ENCODE data around the gene PURB. TPM values are rescaled to one million over a fixed set of nuclear protein-coding genes. Genes with fewer than 3 reads are reported as not detected.

PURB gene
- total and polyA plus RNA-seq, 2 experiments from 2014 or later, result 3.1 to 27.1 TPM

GRCh38 chr7:44854644-44855364 lies 30.5 kb downstream of the PURB start:
- ATAC-seq (no peak), DNase-seq (ENCODE audit: low spot score) (no peak)
- no peak overlapping the region for H3K4me2 ChIP-seq
- no peaks in the 10 kb centered on the region for H3K27me3 ChIP-seq (ENCODE audit: insufficient read depth)
- H3F3A ChIP-seq (replicated peaks; ENCODE audit: low read depth), result no peaks in the 10 kb centered on the region
- H4K20me1 ChIP-seq (replicated peaks; ENCODE audit: insufficient read depth), result no peaks in the 10 kb centered on the region
- no peak overlapping the region for H2AFZ ChIP-seq
- H3K79me2 ChIP-seq (replicated peaks; ENCODE audit: insufficient read depth), result no peaks in the 10 kb centered on the region
- no peak overlapping the region for H3K4me3 ChIP-seq
- no peak overlapping the region for H3K4me3 Mint-ChIP-seq
- H3K36me3 ChIP-seq (ENCODE audit: insufficient read depth), result no peaks in the 10 kb centered on the region
- H3K4me1 Mint-ChIP-seq, result no peaks in the 10 kb centered on the region; the same call in 2 of the 3 replicates
- no peaks in the 10 kb centered on the region for H3K36me3 Mint-ChIP-seq (ENCODE audit: low read depth)
- H3K4me1 ChIP-seq (ENCODE audit: insufficient read depth), result no peaks in the 10 kb centered on the region
- peaks cover 3% of the 10 kb centered on the region for H3K27me3 Mint-ChIP-seq (ENCODE audit: insufficient read depth, low read depth, poor library complexity)
- H3K27ac Mint-ChIP-seq, result no peak overlapping the region
- H3K9me3 Mint-ChIP-seq, result no peaks in the 10 kb centered on the region; the same call in 2 of the 3 replicates
- H3K27ac ChIP-seq (ENCODE audit: low read depth), result no peak overlapping the region
- TF ChIP-seq ZNF331 (CRISPR knock-in tag; IDR thresholded peaks at IDR 0.05; ENCODE audit: low read depth), result no peak
- no peak for TF ChIP-seq EZH2 (IDR thresholded peaks at IDR 0.05; ENCODE audit: low read depth, unreplicated experiment)
- no peaks in the 10 kb centered on the region for H3K9me2 ChIP-seq (ENCODE audit: insufficient read depth)

GRCh38 chr7:44853391-44853790 lies 31.9 kb downstream of the PURB start:
- Histone ChIP-seq H3K4me3 (no peak overlapping the region), H3K4me2 (no peak overlapping the region), H2AFZ (no peak overlapping the region), H3K79me2 (replicated peaks; ENCODE audit: insufficient read depth) (peaks cover 6% of the 10 kb centered on the region; the same call in 1 of the 2 replicates), H3K9me2 (ENCODE audit: insufficient read depth) (no peaks in the 10 kb centered on the region), H3K27me3 (ENCODE audit: insufficient read depth) (no peaks in the 10 kb centered on the region), H3K36me3 (ENCODE audit: insufficient read depth) (no peaks in the 10 kb centered on the region), H3K4me1 (ENCODE audit: insufficient read depth) (no peaks in the 10 kb centered on the region), H3K27ac (ENCODE audit: low read depth) (no peak overlapping the region), H4K20me1 (replicated peaks; ENCODE audit: insufficient read depth) (no peaks in the 10 kb centered on the region), H3F3A (replicated peaks; ENCODE audit: low read depth) (0 out of 2 replicates have a peak, but pooled peaks cover 4% of the 10 kb centered on the region)
- H3K27me3 Mint-ChIP-seq (ENCODE audit: insufficient read depth, low read depth, poor library complexity), result peaks cover 5% of the 10 kb centered on the region
- ATAC-seq (no peak), DNase-seq (ENCODE audit: low spot score) (no peak)
- H3K4me3 Mint-ChIP-seq, result no peak overlapping the region
- TF ChIP-seq EZH2 (IDR thresholded peaks at IDR 0.05; ENCODE audit: low read depth, unreplicated experiment) (no peak), CTCF (conservative IDR thresholded peaks at IDR 0.05; ENCODE audit: low read depth in 2 of 2) (no peak), ZNF331 (CRISPR knock-in tag; IDR thresholded peaks at IDR 0.05; ENCODE audit: low read depth) (no peak), EZH2phosphoT487 (IDR thresholded peaks at IDR 0.05; ENCODE audit: unreplicated experiment) (no peak), ZNF114 (CRISPR knock-in tag; IDR thresholded peaks at IDR 0.05) (no peak), NANOG (IDR thresholded peaks at IDR 0.05; ENCODE audit: borderline replicate concordance) (no peak), ZNF462 (CRISPR knock-in tag; IDR thresholded peaks at IDR 0.05) (no peak), JUNB (IDR thresholded peaks at IDR 0.05; ENCODE audit: unreplicated experiment) (no peak), ETS1 (IDR thresholded peaks at IDR 0.05) (no peak), POLR2AphosphoS5 (IDR thresholded peaks at IDR 0.05; ENCODE audit: low read depth) (no peak), STAT1 (IDR thresholded peaks at IDR 0.05; ENCODE audit: unreplicated experiment) (no peak)
- H3K4me1 Mint-ChIP-seq, result peaks cover 3% of the 10 kb centered on the region; the same call in 2 of the 3 replicates
- no peak overlapping the region for H3K27ac Mint-ChIP-seq
- no peaks in the 10 kb centered on the region; the same call in 2 of the 3 replicates for H3K9me3 Mint-ChIP-seq
- H3K36me3 Mint-ChIP-seq (ENCODE audit: low read depth), result no peaks in the 10 kb centered on the region

Data from GM23338 (cell line).